Stimulated activated naive CD8-positive, alpha-beta T cell treated with anti-CD3 and anti-CD28 coated beads, Interleukin-15, Interleukin-2, amounts not matched to agents 100 ng/mL and 50 ng/mL, for 24 hours (primary cell): Measurements from ENCODE around the gene CSTPP1.

Experiments
- H3K27ac Mint-ChIP-seq: one replicate; pipeline ENCODE4 v1.8.0; 2021; ENCODE audit warnings: mild to moderate bottlenecking, mixed read lengths
- H3K27me3 Mint-ChIP-seq: one replicate; pipeline ENCODE4 v1.8.0; 2021; ENCODE audit warnings: mixed read lengths
- H3K36me3 Mint-ChIP-seq: one replicate; pipeline ENCODE4 v1.8.0; 2021; ENCODE audit warnings: low read depth, mixed read lengths
- H3K4me1 Mint-ChIP-seq: one replicate; pipeline ENCODE4 v1.8.0; 2021; ENCODE audit warnings: low read depth, mixed read lengths
- H3K4me3 Mint-ChIP-seq: one replicate; pipeline ENCODE4 v1.8.0; 2021; ENCODE audit warnings: mild to moderate bottlenecking, mixed read lengths
- H3K9me3 Mint-ChIP-seq: one replicate; pipeline ENCODE4 v1.8.0; 2021; ENCODE audit warnings: mixed read lengths

The CSTPP1 gene

GRCh38 chr11:47137476-47137875, 200.9 kb downstream of the CSTPP1 start:
- Mint-ChIP-seq H3K9me3 (no peaks in the 10 kb centered on the region), H3K4me3 (no peak overlapping the region), H3K27ac (no peak overlapping the region), H3K27me3 (no peaks in the 10 kb centered on the region), H3K36me3 (peaks cover 11% of the 10 kb centered on the region), H3K4me1 (no peaks in the 10 kb centered on the region)

- Mint-ChIP-seq H3K9me3 (no peaks in the 10 kb centered on the region), H3K27ac (no peak overlapping the region), H3K4me3 (no peak overlapping the region), H3K27me3 (no peaks in the 10 kb centered on the region), H3K4me1 (no peaks in the 10 kb centered on the region), H3K36me3 (peaks cover 11% of the 10 kb centered on the region)
These were observed 203.3 kb downstream of the CSTPP1 start for GRCh38 chr11:47139878-47140277.

GRCh38 chr11:47143322-47143721, 206.8 kb downstream of the CSTPP1 start:
- no peak overlapping the region for H3K4me3 Mint-ChIP-seq
- no peak overlapping the region for H3K27ac Mint-ChIP-seq
- H3K9me3 Mint-ChIP-seq = no peaks in the 10 kb centered on the region
- H3K36me3 Mint-ChIP-seq = no peaks in the 10 kb centered on the region
- no peaks in the 10 kb centered on the region for H3K4me1 Mint-ChIP-seq
- H3K27me3 Mint-ChIP-seq = no peaks in the 10 kb centered on the region

- no peak overlapping the region for H3K27ac Mint-ChIP-seq
- no peaks in the 10 kb centered on the region for H3K36me3 Mint-ChIP-seq
- H3K27me3 Mint-ChIP-seq = no peaks in the 10 kb centered on the region
- no peak overlapping the region for H3K4me3 Mint-ChIP-seq
- no peaks in the 10 kb centered on the region for H3K4me1 Mint-ChIP-seq
- H3K9me3 Mint-ChIP-seq = no peaks in the 10 kb centered on the region
These were observed 208.0 kb downstream of the CSTPP1 start for GRCh38 chr11:47144541-47144940.

DNA sequence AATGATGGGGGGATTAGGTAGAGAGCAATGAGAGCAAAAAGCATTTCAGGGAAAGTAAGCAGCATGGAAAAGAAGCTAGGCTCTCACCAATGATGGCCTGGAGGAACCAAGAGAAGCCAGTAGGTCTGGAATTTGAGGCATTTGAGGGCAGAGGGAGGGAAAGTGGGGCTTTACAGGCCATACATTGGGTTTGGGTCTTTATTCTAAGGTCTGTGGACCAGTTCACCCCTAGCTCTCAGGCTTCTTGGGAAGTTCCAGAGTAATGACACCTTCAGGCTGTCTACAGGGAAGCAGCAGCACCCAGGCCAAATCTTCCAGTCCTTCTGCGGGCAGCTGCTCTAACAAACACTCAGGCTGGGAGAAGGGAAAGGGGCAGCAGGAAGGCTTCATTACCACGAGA, 210.7 kb downstream of the CSTPP1 start:
- H3K4me1 Mint-ChIP-seq = peaks cover under 1% of the 10 kb centered on the region
- no peaks in the 10 kb centered on the region for H3K36me3 Mint-ChIP-seq
- no peaks in the 10 kb centered on the region for H3K9me3 Mint-ChIP-seq
- no peaks in the 10 kb centered on the region for H3K27me3 Mint-ChIP-seq
- H3K4me3 Mint-ChIP-seq = no peak overlapping the region
- H3K27ac Mint-ChIP-seq = no peak overlapping the region

DNA sequence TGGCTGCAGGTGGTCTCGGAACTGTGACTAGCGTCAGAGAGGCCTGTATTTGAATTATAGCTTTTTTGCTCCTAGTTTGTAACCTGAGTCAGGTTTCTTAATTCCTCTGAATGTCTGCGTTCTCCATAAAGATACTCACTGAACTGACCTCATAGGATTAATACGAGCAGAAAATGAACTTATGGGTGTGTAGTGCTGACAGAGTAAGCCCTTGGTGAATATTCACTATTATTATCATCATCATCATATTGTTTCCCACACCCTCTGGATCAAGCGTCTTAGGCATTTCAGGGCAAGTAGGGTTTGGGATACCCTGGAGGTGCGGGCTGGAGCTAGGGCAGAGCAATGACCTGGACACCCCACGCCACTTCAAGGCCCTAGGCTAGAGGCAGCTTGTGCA, 211.1 kb downstream of the CSTPP1 start:
- Mint-ChIP-seq H3K36me3 (no peaks in the 10 kb centered on the region), H3K27me3 (no peaks in the 10 kb centered on the region), H3K4me1 (peaks cover 3% of the 10 kb centered on the region), H3K9me3 (no peaks in the 10 kb centered on the region), H3K27ac (no peak overlapping the region), H3K4me3 (no peak overlapping the region)

DNA sequence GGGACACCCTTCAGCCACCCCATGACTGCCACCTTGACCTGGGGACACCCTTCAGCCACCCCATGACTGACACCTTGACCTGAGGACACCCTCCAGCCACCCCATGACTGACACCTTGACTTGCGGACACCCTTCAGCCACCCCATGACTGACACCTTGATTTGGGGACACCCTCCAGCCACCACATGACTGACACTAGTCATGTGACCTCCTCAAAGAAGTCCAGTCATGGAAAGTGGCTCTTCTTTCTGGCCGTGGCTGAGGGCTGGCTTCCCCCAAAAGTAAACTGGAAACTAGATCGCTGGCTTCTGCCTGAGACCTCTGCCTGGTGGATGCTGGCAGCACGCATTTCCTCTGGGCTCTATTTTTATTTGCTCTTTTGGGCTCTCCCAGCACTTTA, 211.7 kb downstream of the CSTPP1 start:
- no peaks in the 10 kb centered on the region for H3K9me3 Mint-ChIP-seq
- no peak overlapping the region for H3K4me3 Mint-ChIP-seq
- H3K27me3 Mint-ChIP-seq = no peaks in the 10 kb centered on the region
- no peak overlapping the region for H3K27ac Mint-ChIP-seq
- H3K4me1 Mint-ChIP-seq = peaks cover 8% of the 10 kb centered on the region
- no peaks in the 10 kb centered on the region for H3K36me3 Mint-ChIP-seq

- H3K36me3 Mint-ChIP-seq = no peaks in the 10 kb centered on the region
- H3K9me3 Mint-ChIP-seq = no peaks in the 10 kb centered on the region
- H3K4me3 Mint-ChIP-seq = no peak overlapping the region
- peaks cover 16% of the 10 kb centered on the region for H3K4me1 Mint-ChIP-seq
- no peaks in the 10 kb centered on the region for H3K27me3 Mint-ChIP-seq
- H3K27ac Mint-ChIP-seq = no peak overlapping the region
These were observed 212.5 kb downstream of the CSTPP1 start for GRCh38 chr11:47148903-47149531.

DNA sequence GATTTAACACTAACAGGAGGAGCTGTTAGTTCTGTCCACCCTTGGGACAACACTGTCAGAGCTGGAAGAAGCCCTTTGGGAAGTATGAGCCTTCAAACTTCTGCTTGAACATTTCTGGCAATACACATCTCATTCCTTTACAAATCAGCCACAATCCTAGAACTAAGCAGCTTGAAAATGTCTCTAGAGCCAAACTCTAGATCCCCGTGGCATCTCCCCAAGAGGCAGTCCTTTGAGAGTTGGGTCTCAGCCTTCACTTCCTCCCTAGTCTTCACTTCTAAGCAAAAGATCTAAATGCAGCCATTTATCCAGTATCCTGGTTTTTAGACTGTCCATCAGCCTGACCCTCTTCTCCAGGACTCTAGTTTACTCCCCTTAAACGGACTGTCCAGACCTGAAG, 213.2 kb downstream of the CSTPP1 start:
- H3K9me3 Mint-ChIP-seq = no peaks in the 10 kb centered on the region
- H3K36me3 Mint-ChIP-seq = no peaks in the 10 kb centered on the region
- no peak overlapping the region for H3K4me3 Mint-ChIP-seq
- H3K27me3 Mint-ChIP-seq = no peaks in the 10 kb centered on the region
- peaks cover 23% of the 10 kb centered on the region for H3K4me1 Mint-ChIP-seq
- H3K27ac Mint-ChIP-seq = no peak overlapping the region

GRCh38 chr11:47152126-47152952, 215.8 kb downstream of the CSTPP1 start:
- H3K9me3 Mint-ChIP-seq = no peaks in the 10 kb centered on the region
- no peaks in the 10 kb centered on the region for H3K36me3 Mint-ChIP-seq
- H3K27ac Mint-ChIP-seq = no peak overlapping the region
- H3K4me3 Mint-ChIP-seq = no peak overlapping the region
- no peaks in the 10 kb centered on the region for H3K27me3 Mint-ChIP-seq
- H3K4me1 Mint-ChIP-seq = peaks cover 33% of the 10 kb centered on the region

DNA sequence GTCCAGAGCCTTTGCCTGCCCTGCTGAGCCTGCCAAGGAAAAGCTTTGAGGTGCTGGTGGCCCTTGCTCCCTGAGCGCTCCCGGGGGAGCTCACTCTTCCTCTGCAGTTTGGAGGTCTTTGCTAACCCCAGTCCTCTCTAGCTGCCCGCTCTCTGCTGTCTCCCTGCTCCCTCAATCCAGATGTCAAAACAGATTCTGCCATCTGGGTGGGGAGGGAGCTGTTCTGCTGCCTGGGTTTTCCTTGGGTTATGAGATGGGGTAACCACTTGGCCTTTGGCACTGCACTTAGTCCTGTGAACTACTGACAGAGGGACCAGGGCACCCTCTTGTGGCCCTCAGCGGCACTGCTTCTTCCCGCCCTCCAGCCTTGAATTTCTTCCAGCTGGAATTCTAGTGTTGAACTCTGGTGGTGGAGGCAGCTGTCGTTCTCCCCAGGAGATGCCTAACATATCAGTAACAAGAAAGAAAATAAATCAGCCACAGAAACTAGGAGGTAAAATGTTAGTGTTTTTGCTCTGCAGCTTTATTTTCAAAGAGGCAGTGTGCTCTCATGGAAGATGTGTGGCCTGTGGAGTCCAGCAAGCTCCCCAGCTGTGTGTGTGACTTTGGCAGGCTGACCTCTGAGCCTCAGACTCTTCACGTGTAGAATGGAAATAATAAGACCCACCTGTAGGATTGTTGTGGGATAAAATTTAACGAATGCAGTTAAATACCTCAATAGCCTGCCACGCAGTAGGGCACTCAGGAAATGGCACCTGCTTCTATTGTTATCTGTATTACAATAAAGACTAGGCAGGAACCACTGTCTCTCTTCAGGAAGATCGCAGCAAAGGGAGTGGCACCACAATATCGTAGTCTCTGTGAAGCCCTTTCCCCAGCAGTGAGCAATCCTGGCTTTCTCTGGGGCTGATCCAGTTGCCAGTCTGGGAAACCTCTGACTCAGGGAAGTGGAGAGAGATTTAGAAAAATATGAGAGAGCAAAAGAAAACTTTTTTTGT, 216.7 kb downstream of the CSTPP1 start:
- no peaks in the 10 kb centered on the region for H3K27me3 Mint-ChIP-seq
- no peaks in the 10 kb centered on the region for H3K36me3 Mint-ChIP-seq
- peaks cover 33% of the 10 kb centered on the region for H3K4me1 Mint-ChIP-seq
- no peak overlapping the region for H3K4me3 Mint-ChIP-seq
- no peaks in the 10 kb centered on the region for H3K9me3 Mint-ChIP-seq
- H3K27ac Mint-ChIP-seq = peak overlapping the region; percentile 75

GRCh38 chr11:47154616-47155570, 218.3 kb downstream of the CSTPP1 start:
- H3K27me3 Mint-ChIP-seq = no peaks in the 10 kb centered on the region
- no peaks in the 10 kb centered on the region for H3K36me3 Mint-ChIP-seq
- peak overlapping the region; percentile 84 for H3K27ac Mint-ChIP-seq
- peaks cover 33% of the 10 kb centered on the region for H3K4me1 Mint-ChIP-seq
- peak overlapping the region; percentile 29 for H3K4me3 Mint-ChIP-seq
- H3K9me3 Mint-ChIP-seq = no peaks in the 10 kb centered on the region

DNA sequence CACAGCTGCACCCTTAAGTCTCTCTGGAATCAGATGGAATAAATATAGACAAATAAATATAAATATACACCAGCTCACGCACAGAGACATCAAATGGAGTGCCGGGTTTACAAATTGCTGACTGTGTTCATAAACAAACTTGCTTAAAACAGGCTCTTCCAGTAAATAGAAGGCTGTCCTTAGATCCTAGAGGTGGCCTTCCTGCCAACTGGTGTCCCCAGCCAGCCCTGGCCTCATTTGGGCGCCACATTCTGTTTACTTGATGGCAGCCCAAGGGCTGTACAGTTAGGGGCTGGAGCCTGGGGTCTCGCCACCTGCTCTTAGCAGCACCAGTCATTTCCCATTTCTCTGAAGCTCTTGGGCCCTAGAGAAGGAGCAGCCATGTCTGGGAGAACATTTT, 219.3 kb downstream of the CSTPP1 start:
- peaks cover 33% of the 10 kb centered on the region for H3K4me1 Mint-ChIP-seq

GRCh38 chr11:47156333-47156732, 219.8 kb downstream of the CSTPP1 start:
- H3K36me3 Mint-ChIP-seq = no peaks in the 10 kb centered on the region
- H3K27ac Mint-ChIP-seq = no peak overlapping the region
- no peaks in the 10 kb centered on the region for H3K27me3 Mint-ChIP-seq
- H3K4me1 Mint-ChIP-seq = peaks cover 33% of the 10 kb centered on the region
- no peak overlapping the region for H3K4me3 Mint-ChIP-seq
- no peaks in the 10 kb centered on the region for H3K9me3 Mint-ChIP-seq

More for the DNA sequence above, 219.3 kb downstream of the CSTPP1 start:
- Mint-ChIP-seq H3K27ac (no peak overlapping the region), H3K36me3 (no peaks in the 10 kb centered on the region), H3K4me3 (no peak overlapping the region), H3K9me3 (no peaks in the 10 kb centered on the region), H3K27me3 (no peaks in the 10 kb centered on the region)
